NT2/D1 (cell line): Measurements from ENCODE around the gene SARDH.

ENCODE experiments used
- DNase-seq: peaks from one replicate; pipeline ENCODE4 v3.0.0-alpha.2; 2011; ENCODE audit warnings: low read depth, low spot score
- H3K27me3 ChIP-seq: 2 replicates; pipeline ENCODE4 v1.6.0; 2011; ENCODE audit warnings: mild to moderate bottlenecking; ENCODE audit not compliant: insufficient read length, insufficient read depth
- H3K36me3 ChIP-seq: 2 replicates; pipeline ENCODE4 v1.6.1; 2011; ENCODE audit warnings: mild to moderate bottlenecking, low read length, mixed read lengths; ENCODE audit not compliant: insufficient read depth, insufficient read length
- H3K4me1 ChIP-seq: 2 replicates; pipeline ENCODE4 v1.5.1; 2011; ENCODE audit not compliant: insufficient read depth, insufficient read length
- H3K4me3 ChIP-seq: 2 replicates; pipeline ENCODE4 v1.5.1; 2011; ENCODE audit warnings: low read depth; ENCODE audit not compliant: insufficient read length
- H3K9ac ChIP-seq: 2 replicates; pipeline ENCODE4 v1.6.0; 2011; ENCODE audit warnings: low read depth; ENCODE audit not compliant: insufficient read length
- H3K9me3 ChIP-seq: 2 replicates; pipeline ENCODE4 v1.5.1; 2011; ENCODE audit warnings: mild to moderate bottlenecking, low read length; ENCODE audit not compliant: insufficient read depth
- SUZ12 ChIP-seq: IDR thresholded peaks from 2 replicates; pipeline ENCODE4 v1.6.1; 2011; ENCODE audit not compliant: insufficient read length, insufficient read depth; ENCODE audit errors: extremely low read depth
- YY1 ChIP-seq: IDR thresholded peaks from 2 replicates; pipeline ENCODE4 v1.6.1; 2011; ENCODE audit not compliant: insufficient read length, insufficient read depth
- ZNF274 ChIP-seq: IDR thresholded peaks from 2 replicates; pipeline ENCODE4 v1.6.1; 2011; ENCODE audit warnings: mild to moderate bottlenecking, low read depth, low read length

The SARDH gene

DNA sequence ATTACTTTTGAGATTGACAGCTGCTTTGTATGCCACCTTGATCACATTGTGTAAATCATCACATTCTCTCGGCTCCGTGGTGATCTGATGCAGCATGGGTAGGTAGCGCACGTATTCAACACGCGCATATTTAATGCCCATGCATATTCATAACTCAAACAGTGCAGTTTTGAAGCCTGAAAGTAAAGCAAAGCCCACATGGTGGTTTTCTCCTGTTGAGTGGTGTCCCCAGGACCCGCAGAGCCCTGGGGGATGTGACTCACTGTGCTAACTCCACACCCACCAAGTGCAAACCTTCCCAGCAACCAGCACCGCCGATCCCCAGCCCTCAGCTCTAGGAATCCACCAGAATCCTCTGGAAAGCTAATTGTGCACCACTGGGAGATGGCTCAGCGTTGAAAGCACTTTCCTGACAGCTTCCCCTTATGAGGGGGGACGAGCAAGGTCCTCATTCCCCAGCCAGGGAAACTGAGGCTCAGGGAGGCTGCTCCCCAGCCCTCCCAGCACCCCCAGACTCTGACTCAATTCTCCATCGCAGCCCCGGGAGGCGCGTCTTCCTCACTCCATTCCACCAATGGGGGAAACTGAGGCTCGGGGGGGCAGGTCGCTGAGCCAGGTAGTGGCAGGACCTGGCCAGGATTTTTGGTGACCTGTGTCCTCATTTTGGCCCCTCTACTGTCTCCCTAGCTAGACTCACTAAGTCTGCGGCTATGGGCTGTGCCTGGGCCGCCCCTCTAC, 46.4 kb downstream of the SARDH start:
- TF ChIP-seq ZNF274, result no peak
- Histone ChIP-seq H3K9ac (no peak overlapping the region), H3K36me3 (no peaks in the 10 kb centered on the region), H3K27me3 (no peaks in the 10 kb centered on the region), H3K9me3 (no peaks in the 10 kb centered on the region), H3K4me3 (no peak overlapping the region), H3K4me1 (peaks cover 12% of the 10 kb centered on the region)
- no peak for DNase-seq

DNA sequence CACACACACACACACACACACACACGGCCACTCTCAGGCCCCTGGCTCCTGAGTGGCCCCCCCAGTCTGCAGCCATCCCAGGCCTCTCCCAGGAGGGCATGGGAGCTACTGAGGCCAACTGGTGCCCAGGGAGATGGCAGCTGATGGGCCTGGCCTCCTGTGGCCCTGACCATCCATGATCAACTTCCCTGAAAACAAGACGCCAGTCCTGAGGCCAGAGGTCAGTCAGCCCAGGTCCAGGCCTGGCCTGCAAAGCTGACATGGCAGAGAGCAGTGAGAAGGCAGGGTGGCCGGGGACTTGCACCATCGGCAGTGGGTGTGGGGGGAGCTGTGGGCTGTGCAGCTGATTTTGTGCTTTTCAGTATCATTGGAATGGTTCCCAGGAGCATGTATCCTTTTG, 47.0 kb downstream of the SARDH start:
- no peak for DNase-seq
- H3K4me1 ChIP-seq, result peaks cover 12% of the 10 kb centered on the region
- H3K4me3 ChIP-seq, result no peak overlapping the region
- TF ChIP-seq ZNF274, result no peak
- TF ChIP-seq SUZ12, result no peak
- TF ChIP-seq YY1, result no peak
- no peaks in the 10 kb centered on the region for H3K9me3 ChIP-seq
- H3K27me3 ChIP-seq, result no peaks in the 10 kb centered on the region
- no peak overlapping the region for H3K9ac ChIP-seq
- no peaks in the 10 kb centered on the region for H3K36me3 ChIP-seq

DNA sequence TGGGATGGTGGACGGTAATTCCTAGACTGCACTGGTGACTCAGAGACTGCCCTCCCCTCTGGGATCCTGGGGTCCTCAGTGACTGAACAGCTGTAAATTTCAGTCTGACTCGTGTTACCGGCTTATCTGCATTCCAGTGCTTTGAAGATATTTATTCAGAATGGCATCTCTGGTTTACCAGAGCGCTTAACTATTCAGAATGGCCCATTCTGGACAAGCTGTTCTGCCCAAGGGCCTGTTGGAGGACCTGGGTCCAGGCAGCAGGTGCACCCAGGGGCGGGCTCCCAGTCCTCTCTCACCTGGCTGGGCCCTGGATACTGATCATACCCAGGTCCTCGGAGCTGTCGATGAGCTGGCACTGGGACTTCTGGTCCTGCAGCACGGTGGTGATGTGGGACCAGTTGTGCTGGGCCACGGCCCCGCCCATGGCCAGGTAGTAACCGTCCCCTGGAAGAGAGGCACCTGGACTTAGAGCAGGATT, 48.0 kb downstream of the SARDH start:
- Histone ChIP-seq H3K27me3 (no peaks in the 10 kb centered on the region), H3K9ac (no peak overlapping the region), H3K4me1 (peaks cover 12% of the 10 kb centered on the region), H3K36me3 (no peaks in the 10 kb centered on the region), H3K9me3 (no peaks in the 10 kb centered on the region), H3K4me3 (no peak overlapping the region)
- TF ChIP-seq YY1 (no peak), SUZ12 (no peak), ZNF274 (no peak)
- no peak for DNase-seq

DNA sequence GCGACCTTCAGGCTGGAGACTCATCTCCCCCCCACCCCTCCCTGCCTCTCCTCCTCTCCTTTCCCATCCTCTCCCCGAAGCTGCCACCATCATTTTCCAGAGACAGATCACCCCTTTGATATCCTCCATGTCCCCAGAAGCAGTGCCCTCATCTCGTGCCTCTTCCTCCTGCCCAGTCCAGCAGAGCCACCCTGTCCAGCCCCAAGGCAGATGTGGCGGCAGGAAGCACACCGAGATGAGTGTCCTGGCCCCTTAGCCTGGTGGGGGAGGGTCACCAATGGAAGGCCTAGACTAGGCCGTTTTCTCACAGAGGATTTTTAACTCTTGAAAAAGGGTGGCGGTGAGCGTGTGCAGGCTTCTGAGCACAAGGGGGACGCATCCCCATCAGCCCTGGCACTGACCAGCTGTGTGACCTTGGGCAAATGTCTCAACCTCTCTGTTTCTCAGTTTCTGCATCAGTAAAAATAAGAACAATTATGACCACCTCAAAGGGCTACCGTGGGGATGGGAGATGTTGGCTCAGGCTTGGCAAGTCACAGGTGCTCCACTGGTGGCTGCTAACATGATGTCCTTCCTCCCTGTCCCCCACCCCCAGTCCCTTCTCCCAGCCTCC, 48.9 kb downstream of the SARDH start:
- DNase-seq, result no peak
- H3K27me3 ChIP-seq, result no peaks in the 10 kb centered on the region
- H3K9ac ChIP-seq, result no peak overlapping the region
- no peak overlapping the region for H3K4me3 ChIP-seq
- H3K4me1 ChIP-seq, result peaks cover 12% of the 10 kb centered on the region
- H3K36me3 ChIP-seq, result no peaks in the 10 kb centered on the region
- TF ChIP-seq SUZ12 (no peak), YY1 (no peak), ZNF274 (no peak)
- H3K9me3 ChIP-seq, result no peaks in the 10 kb centered on the region

DNA sequence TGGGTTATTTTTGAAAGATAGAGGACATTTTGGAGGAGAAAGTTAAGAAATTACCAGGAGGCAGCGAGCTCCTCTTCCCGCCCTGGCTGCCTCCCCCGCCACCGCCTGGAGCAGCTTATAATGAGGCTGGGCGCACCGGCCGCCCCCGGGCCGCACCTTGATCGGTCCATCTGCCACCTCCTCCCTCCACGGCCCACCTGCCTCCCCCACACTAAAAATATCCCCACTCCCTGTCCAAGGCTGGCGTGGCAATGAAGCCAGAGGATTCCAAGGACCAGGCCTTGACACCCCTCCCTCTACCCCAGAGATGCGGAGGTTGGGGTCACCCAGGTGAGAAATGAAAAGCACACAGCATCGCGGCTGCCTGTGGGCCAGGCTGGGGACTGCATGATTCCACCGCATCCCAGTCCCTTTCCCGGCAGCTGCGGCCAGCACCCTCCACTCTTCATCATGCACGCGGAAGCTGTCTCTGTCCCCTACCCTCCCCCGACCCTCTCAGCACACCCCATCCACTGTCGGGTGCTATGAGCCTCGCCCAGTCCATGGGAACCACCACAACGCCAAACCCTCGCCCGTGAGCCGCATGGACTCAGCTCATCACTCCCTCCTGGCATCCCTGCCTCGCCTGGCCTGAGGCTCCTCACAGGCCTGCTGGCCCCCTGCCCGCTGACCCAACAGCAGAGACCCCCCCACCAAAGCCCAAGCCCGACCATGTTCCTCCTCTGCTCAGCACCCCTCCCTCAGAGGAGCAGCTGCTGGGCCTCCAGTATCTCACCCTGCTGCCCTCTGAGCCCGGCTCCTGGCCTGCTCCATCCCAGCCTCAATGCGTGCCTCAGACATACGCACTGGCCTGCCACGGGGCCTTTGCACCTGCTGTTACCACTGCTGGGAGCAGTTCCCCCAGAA, 50.0 kb downstream of the SARDH start:
- Histone ChIP-seq H3K27me3 (no peaks in the 10 kb centered on the region), H3K36me3 (no peaks in the 10 kb centered on the region), H3K9me3 (no peaks in the 10 kb centered on the region), H3K9ac (no peak overlapping the region), H3K4me1 (peaks cover 18% of the 10 kb centered on the region), H3K4me3 (no peak overlapping the region)
- no peak for DNase-seq
- TF ChIP-seq ZNF274, result no peak

DNA sequence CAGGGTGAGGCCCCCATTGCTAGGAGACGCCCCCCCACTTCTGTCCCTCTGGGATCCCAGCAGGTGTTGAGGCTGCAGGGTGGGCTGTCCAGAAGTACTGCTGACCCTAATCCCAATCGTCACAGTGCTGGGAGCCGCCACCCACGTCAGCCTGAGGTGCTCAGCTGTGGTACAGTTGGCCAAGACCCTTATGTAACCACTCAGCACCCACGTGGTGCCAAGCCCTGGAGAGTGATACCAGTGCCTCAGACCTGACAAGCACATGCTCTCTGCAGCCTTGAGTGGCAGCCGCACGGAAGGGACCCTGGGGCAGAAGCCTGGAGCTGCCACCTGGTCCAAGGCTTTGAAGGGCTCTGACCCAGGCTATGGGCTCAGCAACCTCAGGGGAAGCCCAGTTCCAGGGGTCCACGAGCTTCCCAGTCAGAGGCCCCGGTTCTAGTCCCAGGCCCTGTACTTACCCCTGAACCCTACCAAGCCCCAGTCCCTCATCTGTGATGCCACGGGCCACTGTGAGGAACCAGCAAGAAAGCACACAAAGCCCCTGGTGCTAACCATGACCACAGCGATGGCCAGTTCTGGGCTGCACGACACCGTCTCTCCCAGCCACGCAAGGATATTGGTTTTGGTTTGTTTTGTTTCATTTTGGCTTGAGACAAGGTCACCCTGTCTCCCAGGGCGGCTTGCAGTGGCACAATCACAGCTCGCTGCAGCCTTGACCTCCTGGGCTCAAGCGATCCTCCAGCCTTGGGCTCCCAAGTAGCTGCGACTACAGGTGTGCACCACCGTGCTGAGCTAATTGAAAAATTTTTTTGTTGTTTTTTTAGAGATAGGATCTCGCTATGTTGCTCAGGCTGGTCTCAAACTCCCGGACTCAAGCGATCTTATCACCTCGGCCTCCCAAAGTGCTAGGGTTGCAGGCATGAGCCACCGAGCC, 51.2 kb downstream of the SARDH start:
- no peaks in the 10 kb centered on the region for H3K9me3 ChIP-seq

More for the DNA sequence above, 51.2 kb downstream of the SARDH start:
- no peaks in the 10 kb centered on the region for H3K27me3 ChIP-seq
- H3K36me3 ChIP-seq, result no peaks in the 10 kb centered on the region
- no peak overlapping the region for H3K9ac ChIP-seq
- DNase-seq, result no peak
- peaks cover 14% of the 10 kb centered on the region for H3K4me1 ChIP-seq
- TF ChIP-seq SUZ12 (no peak), ZNF274 (no peak), YY1 (no peak)
- H3K4me3 ChIP-seq, result no peak overlapping the region
